ENCODE results near the gene CPSF4.
A peak's percentile ranks its signal among the peaks of the same experiment; 100 is the strongest.
"Not testable (repeated sequence)": the region's sequence is repeated elsewhere in the genome, so short reads cannot be mapped to it uniquely, and the experiment has no call there.

CPSF4 gene

GRCh38 chr7:99419323-99420021 is 19.3 kb upstream of the CPSF4 start:
- Histone ChIP-seq H3K9me3 (no peaks in the 10 kb centered on the region), H3K27me3 (ENCODE audit: low read depth) (no peaks in the 10 kb centered on the region), H3K36me3 (replicated peaks) (peaks cover 79% of the 10 kb centered on the region), H3K4me1 (no peaks in the 10 kb centered on the region), H3K4me3 (no peak overlapping the region)
- in situ Hi-C loops (cut with MboI; ENCODE audit: low sequenced_read_pairs): no loop called here
- no peak for DNase-seq (ENCODE audit: low spot score in 2 of 2)

GRCh38 chr7:99420213-99420612 is 18.5 kb upstream of the CPSF4 start:
- H3K36me3 ChIP-seq (replicated peaks): peaks cover 79% of the 10 kb centered on the region
- H3K4me1 ChIP-seq: no peaks in the 10 kb centered on the region
- no peak overlapping the region for H3K4me3 ChIP-seq
- no peaks in the 10 kb centered on the region for H3K27me3 ChIP-seq (ENCODE audit: low read depth)
- no peaks in the 10 kb centered on the region for H3K9me3 ChIP-seq
- in situ Hi-C loops (cut with MboI; ENCODE audit: low sequenced_read_pairs): no loop called here
- no peak for DNase-seq (ENCODE audit: low spot score in 2 of 2)

- H3K4me1 ChIP-seq: no peaks in the 10 kb centered on the region
- H3K27me3 ChIP-seq (ENCODE audit: low read depth): no peaks in the 10 kb centered on the region
- H3K9me3 ChIP-seq: no peaks in the 10 kb centered on the region
- DNase-seq (ENCODE audit: low spot score in 2 of 2): no peak
- in situ Hi-C loops (cut with MboI; ENCODE audit: low sequenced_read_pairs): no loop called here
- no peak overlapping the region for H3K4me3 ChIP-seq
- peaks cover 73% of the 10 kb centered on the region for H3K36me3 ChIP-seq (replicated peaks)
These were observed 17.8 kb upstream of the CPSF4 start for GRCh38 chr7:99420986-99421385.

GRCh38 chr7:99422186-99422585 is 16.6 kb upstream of the CPSF4 start:
- no peak overlapping the region for H3K4me3 ChIP-seq
- H3K4me1 ChIP-seq: no peaks in the 10 kb centered on the region
- no peaks in the 10 kb centered on the region for H3K9me3 ChIP-seq
- DNase-seq (ENCODE audit: low spot score in 2 of 2): no peak
- in situ Hi-C loops (cut with MboI; ENCODE audit: low sequenced_read_pairs): no loop called here
- H3K36me3 ChIP-seq (replicated peaks): peaks cover 64% of the 10 kb centered on the region
- H3K27me3 ChIP-seq (ENCODE audit: low read depth): no peaks in the 10 kb centered on the region

GRCh38 chr7:99422625-99423024 is 16.1 kb upstream of the CPSF4 start:
- Histone ChIP-seq H3K9me3 (no peaks in the 10 kb centered on the region), H3K36me3 (replicated peaks) (peaks cover 60% of the 10 kb centered on the region), H3K27me3 (ENCODE audit: low read depth) (no peaks in the 10 kb centered on the region), H3K4me1 (no peaks in the 10 kb centered on the region), H3K4me3 (no peak overlapping the region)
- in situ Hi-C loops (cut with MboI; ENCODE audit: low sequenced_read_pairs): no loop called here
- DNase-seq (ENCODE audit: low spot score in 2 of 2): no peak

- no peaks in the 10 kb centered on the region for H3K27me3 ChIP-seq (ENCODE audit: low read depth)
- no peak overlapping the region for H3K4me3 ChIP-seq
- no peaks in the 10 kb centered on the region for H3K9me3 ChIP-seq
- peaks cover 53% of the 10 kb centered on the region for H3K36me3 ChIP-seq (replicated peaks)
- in situ Hi-C loops (cut with MboI; ENCODE audit: low sequenced_read_pairs): no loop called here
- DNase-seq (ENCODE audit: low spot score in 2 of 2): no peak
- no peaks in the 10 kb centered on the region for H3K4me1 ChIP-seq
These were observed 13.6 kb upstream of the CPSF4 start for GRCh38 chr7:99424932-99425730.

GRCh38 chr7:99428972-99429566 is 9.7 kb upstream of the CPSF4 start:
- no peak for DNase-seq (ENCODE audit: low spot score in 2 of 2)
- H3K4me3 ChIP-seq: no peak overlapping the region
- H3K9me3 ChIP-seq: no peaks in the 10 kb centered on the region
- in situ Hi-C loops (cut with MboI; ENCODE audit: low sequenced_read_pairs): no loop called here
- H3K4me1 ChIP-seq: no peaks in the 10 kb centered on the region
- H3K36me3 ChIP-seq (replicated peaks): peaks cover 56% of the 10 kb centered on the region
- no peaks in the 10 kb centered on the region for H3K27me3 ChIP-seq (ENCODE audit: low read depth)

GRCh38 chr7:99429756-99430155 is 9.0 kb upstream of the CPSF4 start:
- no peak for DNase-seq (ENCODE audit: low spot score in 2 of 2)
- peaks cover 51% of the 10 kb centered on the region for H3K36me3 ChIP-seq (replicated peaks)
- H3K9me3 ChIP-seq: no peaks in the 10 kb centered on the region
- in situ Hi-C loops (cut with MboI; ENCODE audit: low sequenced_read_pairs): no loop called here
- no peaks in the 10 kb centered on the region for H3K27me3 ChIP-seq (ENCODE audit: low read depth)
- no peak overlapping the region for H3K4me3 ChIP-seq
- no peaks in the 10 kb centered on the region for H3K4me1 ChIP-seq

GRCh38 chr7:99431756-99432540 is 6.8 kb upstream of the CPSF4 start:
- H3K27me3 ChIP-seq (ENCODE audit: low read depth); in situ Hi-C loops (cut with MboI; ENCODE audit: low sequenced_read_pairs); H3K4me3 ChIP-seq; H3K9me3 ChIP-seq; DNase-seq (ENCODE audit: low spot score in 2 of 2); H3K4me1 ChIP-seq: not testable (repeated sequence)
- H3K36me3 ChIP-seq (replicated peaks): peaks cover 50% of the 10 kb centered on the region

- no peak for DNase-seq (ENCODE audit: low spot score in 2 of 2)
- Histone ChIP-seq H3K36me3 (replicated peaks) (peaks cover 50% of the 10 kb centered on the region), H3K27me3 (ENCODE audit: low read depth) (no peaks in the 10 kb centered on the region), H3K4me3 (no peak overlapping the region), H3K4me1 (no peaks in the 10 kb centered on the region; the same call in 1 of the 2 replicates), H3K9me3 (no peaks in the 10 kb centered on the region)
- in situ Hi-C loops (cut with MboI; ENCODE audit: low sequenced_read_pairs): no loop called here
These were observed 5.6 kb upstream of the CPSF4 start for GRCh38 chr7:99433158-99433557.

GRCh38 chr7:99437946-99438572 is 684 bp upstream of the CPSF4 start:
- Histone ChIP-seq H3K36me3 (replicated peaks) (peaks cover 36% of the 10 kb centered on the region), H3K4me1 (peaks cover 6% of the 10 kb centered on the region), H3K9me3 (no peaks in the 10 kb centered on the region), H3K27me3 (ENCODE audit: low read depth) (no peaks in the 10 kb centered on the region), H3K4me3 (peak overlapping the region; percentile 89)
- no peak for DNase-seq (ENCODE audit: low spot score in 2 of 2)
- in situ Hi-C loops (cut with MboI; ENCODE audit: low sequenced_read_pairs): no loop called here

GRCh38 chr7:99440195-99440594 is 1.5 kb downstream of the CPSF4 start:
- in situ Hi-C loops (cut with MboI; ENCODE audit: low sequenced_read_pairs): no loop called here
- Histone ChIP-seq H3K4me1 (peaks cover 6% of the 10 kb centered on the region), H3K27me3 (ENCODE audit: low read depth) (no peaks in the 10 kb centered on the region), H3K9me3 (no peaks in the 10 kb centered on the region), H3K36me3 (replicated peaks) (peaks cover 45% of the 10 kb centered on the region), H3K4me3 (peak overlapping the region; percentile 89; the same call in 1 of the 2 replicates)
- DNase-seq (ENCODE audit: low spot score in 2 of 2): no peak

- Histone ChIP-seq H3K4me3 (no peak overlapping the region), H3K27me3 (ENCODE audit: low read depth) (no peaks in the 10 kb centered on the region), H3K36me3 (replicated peaks) (peaks cover 81% of the 10 kb centered on the region), H3K4me1 (no peaks in the 10 kb centered on the region; the same call in 1 of the 2 replicates), H3K9me3 (no peaks in the 10 kb centered on the region)
- no peak for DNase-seq (ENCODE audit: low spot score in 2 of 2)
- in situ Hi-C loops (cut with MboI; ENCODE audit: low sequenced_read_pairs): no loop called here
These were observed 7.4 kb downstream of the CPSF4 start for GRCh38 chr7:99446096-99446495.

All from HAP-1 (cell line).